Prostate gland (tissue), 2 donors: ENCODE measurements around the gene NUMA1.
A peak's percentile ranks its signal among the peaks of the same experiment; 100 is the strongest.

Experiments
- POLR2AphosphoS5 ChIP-seq: sonication (generic); formaldehyde crosslinking; IDR thresholded peaks from one replicate; pipeline ENCODE4 v1.6.1; 2017; ENCODE audit warnings: antibody characterized with exemption
- TF ChIP-seq, protein P1 (sequence below), 4 experiments: fragments of 200-600 bp in 2 of 4; fragments of 450-650 bp in 2 of 4; sonication (generic) in 2 of 4; IDR thresholded peaks; 1 replicate in 3 of 4; 2 replicates in 1 of 4; pipeline ENCODE4 v1.5.1; 2016 to 2019; ENCODE audit warnings: antibody characterized with exemption in 4 of 4, mild to moderate bottlenecking in 2 of 4, moderate library complexity in 2 of 4

DNA sequence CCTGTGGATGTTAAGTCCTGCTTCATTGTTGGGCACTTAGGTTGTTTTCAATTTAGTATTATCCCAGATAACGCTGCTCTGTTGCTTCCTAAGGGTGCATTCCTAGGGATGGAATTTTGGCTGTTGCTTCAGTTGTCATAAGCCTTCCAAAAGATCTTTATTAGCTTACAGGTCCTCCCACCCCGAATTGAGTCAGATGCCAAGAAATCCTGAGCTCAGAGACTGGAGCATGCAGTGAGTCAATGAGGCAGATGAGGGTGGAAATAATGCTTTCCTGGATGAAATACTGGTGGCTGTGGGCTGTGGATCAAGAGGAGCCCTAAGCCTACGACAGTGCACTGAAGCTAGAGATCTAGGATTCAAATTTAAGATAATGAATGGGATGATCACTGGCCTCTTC lies 92.3 kb downstream of the NUMA1 start:
- peak; percentile 14 for TF ChIP-seq POLR2AphosphoS5
- TF ChIP-seq, protein P1, sequence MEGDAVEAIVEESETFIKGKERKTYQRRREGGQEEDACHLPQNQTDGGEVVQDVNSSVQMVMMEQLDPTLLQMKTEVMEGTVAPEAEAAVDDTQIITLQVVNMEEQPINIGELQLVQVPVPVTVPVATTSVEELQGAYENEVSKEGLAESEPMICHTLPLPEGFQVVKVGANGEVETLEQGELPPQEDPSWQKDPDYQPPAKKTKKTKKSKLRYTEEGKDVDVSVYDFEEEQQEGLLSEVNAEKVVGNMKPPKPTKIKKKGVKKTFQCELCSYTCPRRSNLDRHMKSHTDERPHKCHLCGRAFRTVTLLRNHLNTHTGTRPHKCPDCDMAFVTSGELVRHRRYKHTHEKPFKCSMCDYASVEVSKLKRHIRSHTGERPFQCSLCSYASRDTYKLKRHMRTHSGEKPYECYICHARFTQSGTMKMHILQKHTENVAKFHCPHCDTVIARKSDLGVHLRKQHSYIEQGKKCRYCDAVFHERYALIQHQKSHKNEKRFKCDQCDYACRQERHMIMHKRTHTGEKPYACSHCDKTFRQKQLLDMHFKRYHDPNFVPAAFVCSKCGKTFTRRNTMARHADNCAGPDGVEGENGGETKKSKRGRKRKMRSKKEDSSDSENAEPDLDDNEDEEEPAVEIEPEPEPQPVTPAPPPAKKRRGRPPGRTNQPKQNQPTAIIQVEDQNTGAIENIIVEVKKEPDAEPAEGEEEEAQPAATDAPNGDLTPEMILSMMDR (IDR thresholded peaks at IDR 0.05) = no peak
